Posterior vena cava (tissue), 2 donors: ENCODE measurements around the gene MTCL1. TPM values are rescaled to one million over a fixed set of nuclear protein-coding genes. Genes with fewer than 3 reads are reported as not detected.

Experiments used
- DNase-seq: peaks from one replicate; pipeline ENCODE4 v3.0.0-alpha.2; 2020; ENCODE audit warnings: low spot score
- intact Hi-C, 2 donors: fragments of 100-400 bp; cut with DNase I; formaldehyde crosslinking; loops; one replicate each; pipeline versions ENCODE4 v1.14.1 to v1.14.2; 2022 to 2023
- total RNA-seq, 2 donors: library from RNA; stranded (reverse); fragmentation: NEBNext Ultra II Directional; extraction: Animal tissue kit (Norgen Biotek cat#: 25700); gene quantifications; one replicate each; pipeline ENCODE4 v1.2.1, GENCODE V29; 2021
- donor health status: DM: yes; HTN: yes; CAD: no.
- donor health status: DM: yes; HTN: yes; CAD: no.

MTCL1 gene
- total RNA-seq, 2 donors from 2014 or later = 7.4 to 17.2 TPM

GRCh38 chr18:8860845-8861642 lies 155.7 kb downstream of the MTCL1 start:
- DNase-seq = no peak
- intact Hi-C loops = no loop called here

GRCh38 chr18:8863427-8863826 lies 158.1 kb downstream of the MTCL1 start:
- intact Hi-C loops = no loop called here

GRCh38 chr18:8865934-8866333 lies 160.6 kb downstream of the MTCL1 start:
- DNase-seq = no peak
- intact Hi-C loops = no loop called here

More at GRCh38 chr18:8863427-8863826, 158.1 kb downstream of the MTCL1 start:
- no peak for DNase-seq

GRCh38 chr18:8866679-8867078 lies 161.3 kb downstream of the MTCL1 start:
- intact Hi-C loops = no loop called here
- DNase-seq = no peak

GRCh38 chr18:8868276-8868675 lies 162.9 kb downstream of the MTCL1 start:
- DNase-seq = no peak
- intact Hi-C loops = no loop called here

GRCh38 chr18:8868779-8869415 lies 163.5 kb downstream of the MTCL1 start:
- DNase-seq = no peak
- intact Hi-C loops = no loop called here

- DNase-seq = no peak
- intact Hi-C loops = no loop called here
These were observed 164.3 kb downstream of the MTCL1 start for GRCh38 chr18:8869696-8870095.

- intact Hi-C loops = no loop called here
- DNase-seq = no peak
These were observed 165.2 kb downstream of the MTCL1 start for GRCh38 chr18:8870528-8870927.

GRCh38 chr18:8871489-8871888 lies 166.1 kb downstream of the MTCL1 start:
- no peak for DNase-seq
- intact Hi-C loops = no loop called here

- intact Hi-C loops = no loop called here
- DNase-seq = no peak
These were observed 169.5 kb downstream of the MTCL1 start for GRCh38 chr18:8874872-8875271.

GRCh38 chr18:8876887-8877286 lies 171.5 kb downstream of the MTCL1 start:
- DNase-seq = no peak
- intact Hi-C loops = no loop called here

GRCh38 chr18:8881103-8881502 lies 175.7 kb downstream of the MTCL1 start:
- intact Hi-C loops = no loop called here
- no peak for DNase-seq

Other genes with a start within 250 kb of the MTCL1 start
- gene RAB12, start 96.1 kb upstream of the MTCL1 start, total RNA-seq = 10 to 100 TPM; 44.1 to 45.0 TPM